Lower lobe of right lung (tissue), 2 donors: ENCODE results near the gene MYLK4. TPM values are rescaled to one million over a fixed set of nuclear protein-coding genes. Genes with fewer than 3 reads are reported as not detected.

ENCODE experiments used
- ATAC-seq, 2 donors: fragments of 200-7000 bp; cut with Tn5 transposase; one replicate each; pipeline ENCODE4 v1.9.1; 2020 to 2022; ENCODE audit warnings: mild to moderate bottlenecking in 2 of 2, moderate library complexity in 2 of 2
- DNase-seq: peaks from one replicate; pipeline ENCODE4 v3.0.0-alpha.2; 2020
- H3K27ac ChIP-seq: fragments of 200-600 bp; one replicate; pipeline ENCODE4 v1.8.0; 2022
- H3K27me3 ChIP-seq: fragments of 200-600 bp; one replicate; pipeline ENCODE4 v1.8.0; 2022; ENCODE audit warnings: low read depth
- H3K36me3 ChIP-seq: fragments of 200-600 bp; one replicate; pipeline ENCODE4 v1.8.0; 2022; ENCODE audit warnings: mild to moderate bottlenecking
- H3K4me1 ChIP-seq: fragments of 200-600 bp; one replicate; pipeline ENCODE4 v1.8.0; 2022
- H3K4me3 ChIP-seq: fragments of 200-600 bp; one replicate; pipeline ENCODE4 v1.8.0; 2022; ENCODE audit warnings: mild to moderate bottlenecking
- H3K9me3 ChIP-seq: fragments of 200-600 bp; one replicate; pipeline ENCODE4 v1.8.0; 2022
- intact Hi-C: fragments of 100-400 bp; cut with DNase I; formaldehyde crosslinking; loops from one replicate; pipeline ENCODE4 v1.11.0; 2022
- long read RNA-seq: library from polyadenylated mRNA; unstranded; transcript quantifications from one replicate; pipeline ENCODE4 v2.0.0, GENCODE V29; 2021
- total RNA-seq: library from RNA; stranded (reverse); fragmentation: NEBNext Ultra II Directional; extraction: Animal tissue kit (Norgen Biotek cat#: 25700); gene quantifications from one replicate; pipeline ENCODE4 v1.2.1, GENCODE V29; 2021
- TF ChIP-seq, protein P1 (sequence below): fragments of 200-600 bp; IDR thresholded peaks from one replicate; pipeline ENCODE4 v1.8.0; 2022; ENCODE audit warnings: antibody characterized with exemption, mild to moderate bottlenecking
- donor health status: DM: no; HTN: yes; CAD: no; lungs with severe emphysema.

The MYLK4 gene
- 0.56 TPM for total RNA-seq
- long read RNA-seq, partial matches to known transcripts, result 0 of 1 reads
- long read RNA-seq, other reads (novel, unspliced or antisense), result 1 of 1 reads

DNA sequence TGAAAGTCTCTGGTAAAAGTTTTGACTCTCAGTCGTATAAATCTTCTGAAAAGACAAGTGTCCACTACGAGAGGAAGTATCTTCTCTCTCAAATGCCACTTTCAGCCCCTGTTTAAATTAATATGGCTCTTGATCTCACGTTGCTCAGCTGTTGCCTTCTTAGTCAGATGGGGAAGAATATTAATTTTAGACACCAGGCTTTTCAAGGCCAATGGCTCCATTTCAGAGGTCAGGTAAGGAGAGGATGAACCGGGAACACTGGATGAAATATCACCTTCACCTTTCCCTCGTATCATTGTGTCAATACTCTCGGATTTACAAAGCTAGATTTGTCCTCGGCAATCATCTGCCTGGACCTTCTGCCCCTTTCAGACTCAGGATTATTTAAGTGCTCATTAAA, at the start of gene MYLK4:
MYLK4 (minus strand) TSS at position 91 of the 400 bp plus-strand sequence. CDS start 1,628 bp downstream, outside the sequence.
- no peak for ATAC-seq

DNA sequence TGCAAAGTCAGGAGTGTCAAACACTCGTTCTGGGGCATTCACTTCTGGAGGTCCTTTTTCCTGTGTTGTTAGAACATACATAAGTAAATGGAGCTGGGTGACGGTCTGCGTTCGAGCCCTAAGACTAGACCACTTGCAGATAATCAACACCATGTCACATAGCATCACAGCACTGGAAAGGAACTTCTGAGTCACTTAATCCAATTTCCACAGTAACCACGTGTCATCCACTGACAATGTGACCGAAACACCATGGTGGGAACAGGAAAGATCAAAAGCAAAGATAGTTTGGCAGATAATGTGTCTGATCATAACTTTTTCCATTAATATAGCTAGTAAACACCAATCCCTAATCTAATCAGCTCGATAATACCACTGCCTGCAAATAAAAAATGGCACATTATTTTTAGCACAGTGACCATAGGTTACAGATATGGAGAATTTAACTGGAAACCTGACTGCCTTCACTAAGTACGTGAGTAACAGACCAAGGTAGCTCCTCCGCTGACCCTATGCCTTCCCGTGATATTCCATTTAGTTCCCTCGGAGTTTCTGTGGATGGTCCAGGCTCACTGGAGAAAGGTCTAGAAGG, 49.3 kb upstream of the MYLK4 start:
- intact Hi-C loops, result loop anchor here (10.0 kb wide), 1 partner anchor 45 kb away; the partner anchor contains the start of gene SERPINB1
- no peaks in the 10 kb centered on the region for H3K9me3 ChIP-seq
- H3K36me3 ChIP-seq, result no peaks in the 10 kb centered on the region
- H3K4me3 ChIP-seq, result no peak overlapping the region
- no peaks in the 10 kb centered on the region for H3K27me3 ChIP-seq
- TF ChIP-seq, protein P1, sequence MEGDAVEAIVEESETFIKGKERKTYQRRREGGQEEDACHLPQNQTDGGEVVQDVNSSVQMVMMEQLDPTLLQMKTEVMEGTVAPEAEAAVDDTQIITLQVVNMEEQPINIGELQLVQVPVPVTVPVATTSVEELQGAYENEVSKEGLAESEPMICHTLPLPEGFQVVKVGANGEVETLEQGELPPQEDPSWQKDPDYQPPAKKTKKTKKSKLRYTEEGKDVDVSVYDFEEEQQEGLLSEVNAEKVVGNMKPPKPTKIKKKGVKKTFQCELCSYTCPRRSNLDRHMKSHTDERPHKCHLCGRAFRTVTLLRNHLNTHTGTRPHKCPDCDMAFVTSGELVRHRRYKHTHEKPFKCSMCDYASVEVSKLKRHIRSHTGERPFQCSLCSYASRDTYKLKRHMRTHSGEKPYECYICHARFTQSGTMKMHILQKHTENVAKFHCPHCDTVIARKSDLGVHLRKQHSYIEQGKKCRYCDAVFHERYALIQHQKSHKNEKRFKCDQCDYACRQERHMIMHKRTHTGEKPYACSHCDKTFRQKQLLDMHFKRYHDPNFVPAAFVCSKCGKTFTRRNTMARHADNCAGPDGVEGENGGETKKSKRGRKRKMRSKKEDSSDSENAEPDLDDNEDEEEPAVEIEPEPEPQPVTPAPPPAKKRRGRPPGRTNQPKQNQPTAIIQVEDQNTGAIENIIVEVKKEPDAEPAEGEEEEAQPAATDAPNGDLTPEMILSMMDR, result no peak
- ATAC-seq, result no peak
- no peak overlapping the region for H3K27ac ChIP-seq
- DNase-seq, result no peak
- peaks cover 28% of the 10 kb centered on the region for H3K4me1 ChIP-seq

More for the DNA sequence above, at the start of gene MYLK4:
- no peak within 1 kb of the TSS for H3K4me3 ChIP-seq
- intact Hi-C loops, result no loop called here
- H3K4me1 ChIP-seq, result peaks cover 7% of the 10 kb centered on the region
- no peak for DNase-seq
- H3K27me3 ChIP-seq, result no peaks in the 10 kb centered on the region
- no peak within 1 kb of the TSS for H3K27ac ChIP-seq
- TF ChIP-seq, protein P1, result no peak
- H3K36me3 ChIP-seq, result no peaks in the 10 kb centered on the region
- H3K9me3 ChIP-seq, result no peaks in the 10 kb centered on the region

DNA sequence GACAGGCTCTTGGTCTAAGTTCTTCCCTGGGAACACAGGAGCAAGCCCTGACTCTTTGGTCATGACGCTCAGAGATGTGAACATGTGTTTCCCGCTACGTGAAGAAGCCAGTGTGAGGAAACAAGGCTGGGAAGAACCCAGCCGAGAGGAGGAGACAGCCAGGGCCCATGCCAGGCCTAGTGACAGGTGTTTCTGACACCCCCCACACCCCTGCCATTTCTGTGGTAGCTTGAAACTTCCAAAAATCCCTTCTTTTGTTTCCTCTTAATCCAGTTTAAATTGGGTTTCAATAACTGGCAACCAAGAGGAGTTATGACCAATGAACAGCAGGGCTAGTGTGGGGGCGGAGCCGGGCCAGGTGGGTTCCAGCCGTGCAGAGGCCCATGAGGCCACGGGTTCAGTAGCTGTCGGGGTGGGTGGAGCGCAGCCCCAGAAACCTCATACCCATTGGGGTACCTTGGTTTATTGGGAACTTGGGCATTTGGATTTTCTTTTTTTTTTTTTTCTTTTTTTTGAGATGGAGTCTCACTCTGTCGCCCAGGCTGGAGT, 47.9 kb upstream of the MYLK4 start:
- no peaks in the 10 kb centered on the region for H3K27me3 ChIP-seq
- DNase-seq (no peak), ATAC-seq (no peak)
- no peak overlapping the region for H3K27ac ChIP-seq
- TF ChIP-seq, protein P1, result no peak
- intact Hi-C loops, result loop anchor here (10.0 kb wide), 1 partner anchor 46 kb away; the partner anchor contains the start of gene SERPINB1
- H3K9me3 ChIP-seq, result no peaks in the 10 kb centered on the region
- peaks cover 41% of the 10 kb centered on the region for H3K4me1 ChIP-seq
- H3K4me3 ChIP-seq, result no peak overlapping the region
- no peaks in the 10 kb centered on the region for H3K36me3 ChIP-seq

DNA sequence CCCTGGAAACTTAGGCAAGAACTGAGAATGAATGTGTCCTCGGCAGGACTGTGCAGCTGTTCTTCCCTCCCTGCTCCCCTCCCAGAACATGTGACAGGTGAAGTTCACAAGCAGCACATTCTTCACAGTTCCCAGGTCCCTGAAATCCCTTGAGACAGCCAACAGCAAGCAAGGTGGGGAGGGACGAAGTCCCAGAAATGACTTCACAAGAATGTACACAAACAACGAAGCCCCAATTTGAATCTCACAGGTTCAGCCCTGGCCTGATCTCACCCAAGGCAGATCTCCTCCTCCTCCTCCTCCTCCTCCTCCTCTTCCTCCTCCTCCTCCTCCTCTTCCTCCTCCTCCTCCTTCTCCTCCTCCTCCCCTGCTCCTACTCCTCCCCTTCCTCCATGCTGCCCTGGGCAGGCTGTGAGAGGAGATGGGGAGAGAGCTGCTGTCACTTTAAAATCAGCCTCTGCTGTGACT, 46.9 kb upstream of the MYLK4 start:
- TF ChIP-seq, protein P1, result no peak
- Histone ChIP-seq H3K27ac (peak overlapping the region; percentile 51), H3K4me3 (no peak overlapping the region), H3K27me3 (no peaks in the 10 kb centered on the region), H3K9me3 (no peaks in the 10 kb centered on the region), H3K4me1 (peaks cover 50% of the 10 kb centered on the region), H3K36me3 (no peaks in the 10 kb centered on the region)
- ATAC-seq (peak; percentile 38 to 76), DNase-seq (no peak)
- intact Hi-C loops, result loop anchor here (10.0 kb wide), 1 partner anchor 47 kb away; the partner anchor contains the start of gene SERPINB1

DNA sequence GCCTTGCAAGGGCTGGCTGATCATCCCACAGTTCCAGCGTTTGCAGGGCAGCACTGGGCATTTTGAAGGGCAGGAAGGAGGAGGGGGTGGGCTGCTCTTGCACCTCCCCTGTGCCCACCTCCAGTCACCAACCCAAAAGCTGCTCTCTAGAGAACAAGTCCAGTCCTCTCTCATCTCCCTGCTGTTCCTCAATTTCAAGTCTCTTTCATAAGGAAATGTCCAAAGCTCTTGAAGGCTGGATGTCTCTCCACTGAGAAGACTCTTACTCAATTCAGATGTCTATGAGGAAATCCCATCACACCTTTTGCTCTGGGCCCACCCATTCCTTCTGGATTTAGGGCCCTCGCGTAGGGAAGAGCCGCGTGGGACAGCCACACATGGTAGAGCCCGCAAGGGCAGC, 46.1 kb upstream of the MYLK4 start:
- intact Hi-C loops, result loop anchor here (10.0 kb wide), 1 partner anchor 48 kb away; the partner anchor contains the start of gene SERPINB1
- Histone ChIP-seq H3K36me3 (no peaks in the 10 kb centered on the region), H3K27me3 (no peaks in the 10 kb centered on the region), H3K4me3 (no peak overlapping the region), H3K27ac (peak overlapping the region; percentile 51), H3K9me3 (no peaks in the 10 kb centered on the region), H3K4me1 (peaks cover 58% of the 10 kb centered on the region)
- TF ChIP-seq, protein P1, result no peak
- ATAC-seq, result peak in 1 of 2 donors; percentile 18
- DNase-seq, result no peak
